NCI-H2196 treated with DMSO at 0.1 percent for 48 hours (cell line): Measurements from ENCODE around the gene GH2.
"Not testable (repeated sequence)": the region's sequence is repeated elsewhere in the genome, so short reads cannot be mapped to it uniquely, and the experiment has no call there.

Experiments
- DNase-seq: peaks from one replicate; lab custom pipeline; 2025; ENCODE audit not compliant: unreplicated experiment; lab: John Stamatoyannopoulos, UW

GH2 gene

DNA sequence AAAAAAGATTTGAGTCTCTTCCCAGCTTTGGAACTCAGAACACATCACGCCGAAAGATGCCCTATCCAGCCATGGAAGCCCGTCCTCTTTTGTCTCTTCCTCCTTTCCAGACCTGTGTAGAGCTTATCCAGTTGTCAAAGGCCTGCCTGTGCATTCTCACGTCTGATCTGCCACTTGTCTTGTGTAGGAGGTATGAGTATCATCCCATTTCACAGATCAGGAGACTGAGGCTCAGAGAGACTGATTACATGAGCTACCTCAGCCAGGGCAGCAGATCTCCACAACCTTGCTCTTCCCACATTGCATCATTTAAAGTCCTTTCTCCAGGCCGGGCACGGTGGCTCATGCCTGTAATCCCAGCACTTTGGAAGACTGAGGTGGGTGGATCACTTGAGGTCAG is 7.1 kb downstream of the GH2 start:
- not testable (repeated sequence) for DNase-seq

DNA sequence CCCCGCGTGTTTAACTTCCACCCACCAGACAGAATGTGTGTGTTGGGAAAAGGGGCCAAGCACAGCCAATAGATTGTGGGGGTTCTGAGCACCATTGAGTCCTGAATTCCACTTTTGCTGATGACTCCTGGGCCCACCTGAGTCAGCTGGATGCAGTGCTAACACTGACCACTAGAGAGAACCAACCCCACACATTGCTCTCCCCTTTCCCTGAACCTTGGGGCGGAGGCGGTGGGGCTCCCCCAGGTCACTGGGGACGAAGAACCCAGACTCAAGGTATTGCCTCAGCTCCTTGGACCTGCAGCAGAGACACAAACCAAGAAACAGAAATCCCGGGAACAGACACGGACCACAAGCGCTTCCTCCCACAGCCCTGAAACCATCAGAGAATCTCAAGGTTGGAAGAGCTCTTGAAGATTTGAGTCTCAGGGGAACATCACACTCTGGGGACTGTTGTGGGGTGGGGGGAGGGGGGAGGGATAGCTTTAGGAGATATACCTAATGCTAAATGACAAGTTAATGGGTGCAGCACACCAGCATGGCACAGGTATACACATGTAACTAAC is 7.6 kb downstream of the GH2 start:
- not testable (repeated sequence) for DNase-seq

DNA sequence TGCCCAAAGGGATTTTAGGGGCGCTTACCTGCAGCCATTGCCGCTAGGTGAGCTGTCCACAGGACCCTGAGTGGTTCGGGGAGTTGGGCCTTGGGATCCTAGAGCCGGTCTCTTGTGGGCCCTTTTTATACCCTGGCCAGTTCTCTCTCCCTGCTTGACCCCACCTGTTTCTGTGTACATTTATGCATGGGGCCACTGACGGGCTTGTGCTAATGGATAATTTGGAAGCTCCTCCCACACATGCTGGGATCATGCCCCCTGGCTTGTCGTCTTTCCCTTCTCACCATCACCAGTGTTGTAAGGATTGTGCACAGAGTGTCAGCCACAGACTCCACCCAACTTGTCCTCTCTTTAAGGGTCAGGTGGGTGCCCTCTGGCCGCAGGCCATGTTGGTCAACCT is 8.2 kb downstream of the GH2 start, which contains the start of gene CSH2:
TSS of gene CSH2 (minus strand) at position 101 of the 400 bp plus-strand sequence. CDS start at position 38, 63 bp downstream.
- not testable (repeated sequence) for DNase-seq

DNA sequence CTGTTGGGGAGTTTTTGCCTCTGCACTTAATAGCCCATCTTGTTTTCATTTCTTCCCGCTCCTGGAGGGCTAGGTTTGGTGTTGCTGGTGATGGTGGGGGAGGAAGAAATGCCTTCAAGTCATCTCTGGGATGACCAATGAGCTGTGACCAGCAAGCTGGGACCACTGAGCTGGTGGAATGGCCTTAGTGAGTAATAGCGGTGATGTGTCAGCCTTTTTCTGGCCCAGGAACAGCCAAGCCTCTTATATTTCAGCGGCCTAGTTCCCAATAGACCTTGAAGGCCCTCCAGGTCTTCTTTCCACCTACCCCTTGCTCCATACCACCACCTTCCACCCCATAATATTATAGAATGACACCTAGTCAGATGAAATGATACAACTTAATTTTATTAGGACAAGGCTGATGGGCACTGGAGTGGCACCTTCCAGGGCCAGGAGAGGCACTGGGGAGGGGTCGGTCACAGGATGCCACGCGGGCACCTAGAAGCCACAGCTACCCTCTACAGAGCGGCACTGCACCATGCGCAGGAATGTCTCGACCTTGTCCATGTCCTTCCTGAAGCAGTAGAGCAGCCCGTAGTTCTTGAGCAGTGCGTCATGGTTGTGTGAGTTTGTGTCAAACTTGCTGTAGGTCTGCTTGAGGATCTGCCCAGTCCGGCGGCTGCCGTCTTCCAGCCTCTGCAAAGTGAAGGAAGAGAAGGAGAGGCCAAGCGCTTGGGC is 9.9 kb downstream of the GH2 start:
- DNase-seq: not testable (repeated sequence)

DNA sequence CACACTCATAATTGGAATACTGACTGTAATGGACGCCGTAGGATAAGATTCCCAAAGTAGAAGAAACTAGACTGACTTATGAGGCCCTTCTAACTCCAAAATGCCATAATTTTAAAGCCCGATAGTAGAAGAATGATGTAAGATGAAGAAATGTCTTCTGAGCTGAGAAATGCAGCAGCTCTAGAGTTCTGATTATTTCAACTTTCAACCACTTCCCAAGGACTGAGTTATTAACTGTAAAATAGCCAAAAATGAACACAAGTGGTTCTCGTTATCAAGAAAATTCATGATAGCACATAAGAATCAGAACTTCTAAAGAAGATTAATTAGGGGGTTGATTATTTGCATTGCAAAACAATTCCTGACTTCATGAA is 11.5 kb downstream of the GH2 start:
- DNase-seq: not testable (repeated sequence)

DNA sequence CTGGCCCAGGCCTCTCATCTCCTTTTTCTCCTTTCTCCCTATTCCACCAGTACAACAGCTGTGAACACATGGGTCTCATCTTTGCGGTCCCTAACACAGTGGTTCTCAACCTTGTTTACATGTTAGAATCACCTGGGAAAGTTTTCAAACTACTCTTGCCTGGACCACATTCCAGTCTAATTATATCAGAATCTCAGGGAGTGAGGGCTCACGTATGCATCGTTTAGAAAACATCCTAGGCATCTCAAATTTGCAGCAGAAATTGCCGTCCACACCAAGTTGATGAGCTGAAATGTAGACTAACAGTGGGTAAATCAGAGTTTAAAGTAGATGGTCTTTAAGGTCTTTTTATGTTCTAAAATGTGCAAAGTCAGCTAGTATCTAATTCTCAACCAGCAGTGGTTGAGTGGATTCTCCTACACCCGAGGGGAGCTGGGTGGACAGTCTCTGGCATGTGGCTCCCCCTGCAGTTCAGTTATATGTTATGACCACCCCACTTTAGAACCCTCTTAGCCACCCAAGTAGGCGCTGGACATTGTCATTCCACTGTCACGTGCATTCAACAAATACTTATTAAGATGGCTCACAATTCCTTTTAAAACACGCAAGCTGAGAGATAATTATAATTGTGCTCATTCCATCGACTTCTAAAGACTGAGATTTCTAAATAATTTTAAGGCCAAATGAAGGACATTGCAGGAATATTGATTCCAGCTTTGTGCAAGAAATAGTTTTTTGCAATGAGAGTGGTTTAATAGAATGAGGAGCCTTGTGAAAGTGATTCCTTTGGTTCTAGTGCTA is 12.1 kb downstream of the GH2 start:
- not testable (repeated sequence) for DNase-seq

DNA sequence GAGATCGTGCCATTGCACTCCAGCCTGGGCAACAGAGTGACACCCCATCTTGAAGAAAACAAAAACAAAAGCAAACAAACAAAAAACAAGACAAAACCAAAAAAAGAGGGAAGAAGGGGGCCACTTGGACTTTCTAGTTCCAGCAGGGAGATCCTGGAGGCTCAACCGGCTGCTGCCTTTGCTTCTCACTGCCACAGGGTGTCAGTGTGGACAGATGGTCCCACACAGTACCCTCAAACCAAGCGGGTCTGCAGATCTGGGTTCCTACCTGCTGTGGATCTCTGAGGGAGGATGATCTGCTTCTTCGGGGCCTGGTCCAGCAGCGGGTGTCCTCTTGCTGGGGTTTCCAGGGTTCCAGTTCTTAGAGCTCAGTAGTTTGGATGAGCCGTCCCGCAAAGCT is 15.1 kb downstream of the GH2 start:
- not testable (repeated sequence) for DNase-seq

DNA sequence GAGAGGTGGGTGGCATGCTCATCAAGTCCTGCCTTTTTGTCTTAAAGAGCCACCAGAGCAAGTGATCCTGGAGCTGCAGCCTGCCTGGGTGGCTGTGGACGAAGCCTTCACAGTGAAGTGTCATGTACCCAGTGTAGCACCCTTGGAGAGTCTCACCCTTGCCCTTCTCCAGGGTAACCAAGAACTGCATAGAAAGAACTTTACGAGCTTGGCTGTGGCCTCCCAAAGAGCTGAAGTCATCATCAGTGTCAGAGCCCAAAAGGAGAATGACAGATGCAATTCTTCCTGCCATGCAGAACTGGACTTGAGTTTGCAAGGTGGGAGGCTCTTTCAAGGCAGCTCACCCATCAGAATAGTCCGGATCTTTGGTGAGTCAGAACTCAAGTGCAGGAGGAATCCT is 22.5 kb downstream of the GH2 start:
- no peak for DNase-seq

DNA sequence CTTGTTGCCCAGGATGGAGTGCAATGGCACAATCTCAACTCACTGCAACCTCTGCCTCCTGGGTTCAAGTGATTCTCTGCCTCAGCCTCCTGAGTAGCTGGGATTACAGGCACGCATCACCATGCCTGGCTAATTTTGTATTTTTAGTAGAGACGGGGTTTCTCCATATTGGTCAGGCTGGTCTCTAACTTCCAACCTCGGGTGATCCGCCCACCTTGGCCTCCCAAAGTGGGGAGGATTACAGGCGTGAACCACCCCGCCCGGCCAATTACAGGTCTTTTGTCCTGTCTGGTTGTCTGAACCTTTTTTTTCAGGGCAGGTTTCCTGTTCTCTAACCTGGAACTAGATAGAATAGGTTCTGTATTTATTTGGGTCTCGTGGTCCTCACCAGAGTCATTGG is 25.3 kb downstream of the GH2 start:
- not testable (repeated sequence) for DNase-seq

DNA sequence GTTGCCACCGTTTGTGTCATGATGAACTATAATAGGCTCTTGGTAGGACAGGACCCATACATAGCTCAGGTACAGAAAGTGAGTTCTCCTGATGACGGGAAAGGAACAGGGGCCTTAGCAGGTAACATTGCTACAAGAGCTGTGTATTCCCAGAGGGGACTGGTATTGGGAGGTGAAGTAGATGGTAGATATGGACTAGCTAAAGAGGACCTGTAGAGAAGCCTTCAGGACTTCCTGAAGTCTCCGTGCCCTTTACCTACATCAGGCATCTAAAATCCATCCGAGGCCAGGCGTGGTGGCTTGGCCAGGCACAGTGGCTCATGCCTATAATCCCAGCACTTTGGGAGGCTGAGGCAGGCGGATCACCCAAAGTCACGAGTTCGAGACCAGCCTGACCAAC is 26.6 kb downstream of the GH2 start:
- no peak for DNase-seq

DNA sequence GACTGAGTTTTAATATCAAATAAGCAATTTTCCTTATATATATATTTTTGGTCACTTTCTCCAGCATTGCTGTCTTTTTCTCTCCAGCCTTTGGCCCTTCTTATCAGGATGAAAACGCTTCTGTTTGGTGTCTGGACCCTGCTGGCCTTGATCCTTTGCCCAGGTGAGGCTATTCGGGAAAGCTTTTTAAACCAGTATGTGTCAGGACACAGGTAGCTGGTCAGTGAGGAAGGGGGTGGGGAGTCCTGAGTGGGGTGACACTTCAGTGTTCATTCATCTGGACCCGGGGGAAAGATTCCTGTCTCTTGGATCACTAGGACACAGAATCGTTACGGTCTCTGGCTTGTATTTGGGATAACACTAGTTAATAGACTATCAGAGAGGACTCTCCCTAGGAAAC is 27.0 kb downstream of the GH2 start:
- no peak for DNase-seq

DNA sequence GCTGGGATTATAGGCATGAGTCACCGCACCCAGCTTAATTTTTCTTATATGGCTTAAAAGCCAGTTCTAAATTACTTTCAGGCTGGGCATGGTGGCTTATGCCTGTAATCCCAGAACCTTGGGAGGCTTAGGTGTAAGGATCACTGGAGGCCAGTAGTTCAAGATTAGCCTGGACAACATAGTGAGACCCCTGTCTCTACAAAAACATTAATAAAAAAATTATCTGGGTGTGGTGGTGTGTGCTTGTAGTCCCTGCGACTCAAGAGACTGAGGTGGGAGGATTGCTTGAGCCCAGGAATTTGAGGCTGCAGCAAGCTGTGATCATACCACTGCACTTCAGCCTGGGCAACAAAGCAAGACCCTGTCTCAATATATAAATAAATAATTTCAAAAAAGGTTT is 28.5 kb downstream of the GH2 start:
- no peak for DNase-seq

DNA sequence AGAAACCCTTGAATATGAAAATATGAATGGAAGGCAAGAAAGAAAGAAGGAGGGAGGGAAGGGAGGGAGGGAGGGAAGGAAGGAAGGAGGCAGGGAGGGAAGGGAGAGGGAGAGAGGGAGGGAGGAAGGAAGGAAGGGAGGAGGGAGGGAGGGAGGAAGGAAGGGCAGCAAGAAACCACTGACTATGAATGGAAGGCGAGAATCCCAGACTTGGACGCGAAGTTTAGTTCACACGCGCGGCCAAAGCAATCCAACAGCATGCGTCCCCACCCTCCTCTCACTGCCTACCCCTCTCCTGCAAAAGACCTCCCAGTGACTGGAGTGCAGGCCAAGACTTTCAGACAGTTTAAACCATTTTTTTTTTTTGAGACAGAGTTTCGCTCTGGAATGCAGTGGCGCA is 31.3 kb downstream of the GH2 start:
- no peak for DNase-seq

DNA sequence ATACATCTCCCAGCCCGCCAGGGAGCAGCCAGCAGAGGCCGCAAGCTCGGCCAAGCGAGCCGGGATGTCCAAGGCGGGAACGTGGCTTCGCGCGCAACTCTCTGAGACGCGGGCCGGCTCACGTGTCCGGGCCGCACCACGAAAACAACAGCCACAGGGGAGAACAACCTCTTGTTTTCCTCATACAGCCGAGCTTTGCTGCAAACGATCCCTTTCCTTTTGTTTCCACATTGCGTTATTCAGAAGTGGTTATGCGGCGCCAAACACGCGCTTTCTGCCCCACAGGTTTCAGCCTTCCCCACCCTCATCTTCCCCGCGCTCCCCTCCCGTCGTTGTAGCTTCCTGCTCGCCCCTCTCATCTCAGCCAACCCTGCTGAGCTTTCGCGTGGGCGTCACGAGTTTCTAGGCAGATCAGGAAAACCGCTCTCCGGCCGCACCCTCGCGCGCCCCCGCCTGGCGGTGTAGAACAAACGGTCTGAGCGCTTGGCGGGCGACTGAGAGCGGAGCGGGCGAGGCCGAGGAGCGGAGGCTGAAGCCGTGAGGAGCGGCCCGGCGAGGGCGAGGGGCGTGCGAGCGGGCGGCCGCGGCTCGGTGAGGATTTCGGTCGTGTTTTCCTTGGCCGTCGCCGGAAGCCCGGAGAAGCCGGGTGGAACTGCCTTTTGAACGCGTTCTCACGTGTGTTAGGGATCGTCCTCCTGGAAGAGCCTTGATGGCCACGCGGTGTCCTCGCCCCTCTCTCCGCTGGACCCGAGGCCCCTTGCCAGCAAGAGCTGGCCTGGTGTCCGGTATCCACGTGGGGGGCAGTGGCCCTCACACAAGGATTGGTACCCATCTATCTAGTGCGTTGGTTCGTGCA is 32.7 kb downstream of the GH2 start:
- no peak for DNase-seq

DNA sequence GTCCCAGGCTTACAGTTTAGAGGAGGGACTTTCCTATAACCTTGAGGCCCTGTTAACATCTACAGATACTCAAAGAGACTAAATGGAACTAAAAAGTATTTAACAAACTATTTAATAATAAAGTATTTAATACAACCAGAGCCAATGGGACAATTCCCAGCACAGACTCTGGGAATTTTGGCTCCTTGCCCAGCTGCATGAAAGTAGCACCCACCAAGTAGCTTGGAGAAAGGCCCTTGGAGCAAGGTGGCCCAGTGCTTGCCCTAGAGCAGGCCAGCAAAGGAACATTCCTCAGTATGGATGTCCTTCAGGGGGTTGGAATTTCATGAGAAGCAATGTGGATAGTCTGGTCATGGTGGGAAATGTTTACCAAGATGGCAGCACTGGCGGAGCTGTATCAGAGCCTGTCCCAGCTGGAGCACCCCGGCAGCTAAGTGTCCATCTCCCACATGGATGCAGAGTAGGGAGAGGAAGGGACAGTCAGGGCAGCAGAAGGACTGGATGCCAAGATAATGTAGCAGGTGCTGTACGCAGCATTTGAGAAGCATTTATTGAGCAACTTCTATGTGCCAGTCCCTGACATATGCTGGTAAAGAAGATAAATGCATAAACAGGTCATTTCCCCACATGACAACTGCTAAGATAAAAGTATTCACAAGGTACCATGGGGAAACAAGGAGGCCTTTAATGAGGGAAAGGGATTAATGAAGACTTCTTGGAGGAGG is 34.1 kb downstream of the GH2 start:
- DNase-seq: no peak

DNA sequence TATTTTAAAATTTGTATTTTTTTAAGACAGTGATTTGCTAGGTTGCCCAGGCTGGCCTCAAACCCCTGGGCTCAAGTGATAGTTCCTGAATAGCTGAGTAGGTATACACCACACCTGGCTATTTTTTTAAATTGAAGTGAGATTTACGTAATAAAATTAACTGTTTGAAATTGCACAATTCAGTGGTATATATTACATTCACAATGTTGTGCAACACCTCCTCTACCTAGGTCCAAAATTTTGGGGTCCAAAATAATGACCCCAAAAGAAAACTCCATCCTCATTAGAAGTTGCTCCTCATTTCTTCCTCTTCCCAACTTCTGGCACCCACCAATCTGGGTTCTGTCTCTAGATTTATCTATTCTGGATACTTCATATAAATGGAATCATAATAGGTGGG is 36.2 kb downstream of the GH2 start:
- no peak for DNase-seq

DNA sequence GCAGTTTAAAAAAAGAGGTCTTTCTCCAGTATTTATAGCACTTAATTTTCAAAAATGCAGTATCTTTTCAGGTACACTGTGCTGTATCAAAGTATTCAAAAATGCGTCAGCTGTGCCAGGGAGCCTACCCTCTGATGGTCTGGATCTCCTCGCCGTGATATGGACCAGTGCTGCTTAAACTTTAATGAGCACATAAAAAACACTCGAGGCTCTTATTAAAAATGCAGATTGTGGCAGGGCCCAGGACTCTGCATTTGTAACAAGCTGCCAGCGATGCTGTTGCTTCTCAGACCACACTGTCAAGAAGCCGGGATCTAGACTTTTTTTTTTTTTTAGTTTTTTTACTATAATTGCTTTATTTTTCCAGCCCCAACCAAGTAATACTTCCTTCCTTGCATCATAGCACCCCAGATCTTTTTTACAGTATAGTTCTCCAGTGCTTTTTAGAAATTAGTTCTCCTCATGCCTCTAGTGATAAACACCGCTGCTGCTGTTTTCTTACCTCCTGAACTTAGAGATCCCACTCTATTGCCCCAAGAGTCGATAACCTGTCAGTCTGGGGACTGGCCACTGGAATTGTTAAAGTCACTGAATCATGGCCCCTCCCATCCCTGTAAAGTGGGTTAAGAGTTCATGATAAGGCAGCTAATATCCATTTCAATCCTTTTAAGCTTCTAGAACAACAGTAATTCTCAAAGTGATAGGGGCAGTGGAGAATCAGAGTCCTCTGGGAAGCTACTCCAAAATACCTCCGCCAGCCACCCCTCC is 37.6 kb downstream of the GH2 start:
- no peak for DNase-seq

DNA sequence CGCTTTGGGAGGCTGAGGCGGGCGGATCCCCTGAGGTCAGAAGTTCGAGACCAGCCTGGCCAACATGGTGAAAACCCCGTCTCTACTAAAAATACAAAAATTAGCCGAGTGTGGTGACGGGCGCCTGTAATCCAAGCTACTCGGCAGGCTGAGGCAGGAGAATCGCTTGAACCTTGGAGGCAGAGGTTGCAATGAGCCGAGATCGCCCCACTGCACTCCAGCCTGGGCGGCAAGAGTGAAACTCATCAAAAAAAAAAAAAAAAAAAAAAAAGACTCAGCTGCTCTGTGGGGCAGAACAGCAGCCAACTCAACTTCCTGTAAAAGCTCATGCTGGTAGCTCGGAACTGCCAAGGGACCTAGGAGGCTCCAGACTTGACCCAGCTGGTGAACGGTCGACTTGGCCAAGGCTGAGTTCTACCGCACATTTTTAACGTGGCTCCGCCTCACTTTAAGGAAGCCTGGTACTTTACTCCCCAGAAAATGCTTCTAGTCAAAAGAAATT is 38.3 kb downstream of the GH2 start:
- DNase-seq: not testable (repeated sequence)

DNA sequence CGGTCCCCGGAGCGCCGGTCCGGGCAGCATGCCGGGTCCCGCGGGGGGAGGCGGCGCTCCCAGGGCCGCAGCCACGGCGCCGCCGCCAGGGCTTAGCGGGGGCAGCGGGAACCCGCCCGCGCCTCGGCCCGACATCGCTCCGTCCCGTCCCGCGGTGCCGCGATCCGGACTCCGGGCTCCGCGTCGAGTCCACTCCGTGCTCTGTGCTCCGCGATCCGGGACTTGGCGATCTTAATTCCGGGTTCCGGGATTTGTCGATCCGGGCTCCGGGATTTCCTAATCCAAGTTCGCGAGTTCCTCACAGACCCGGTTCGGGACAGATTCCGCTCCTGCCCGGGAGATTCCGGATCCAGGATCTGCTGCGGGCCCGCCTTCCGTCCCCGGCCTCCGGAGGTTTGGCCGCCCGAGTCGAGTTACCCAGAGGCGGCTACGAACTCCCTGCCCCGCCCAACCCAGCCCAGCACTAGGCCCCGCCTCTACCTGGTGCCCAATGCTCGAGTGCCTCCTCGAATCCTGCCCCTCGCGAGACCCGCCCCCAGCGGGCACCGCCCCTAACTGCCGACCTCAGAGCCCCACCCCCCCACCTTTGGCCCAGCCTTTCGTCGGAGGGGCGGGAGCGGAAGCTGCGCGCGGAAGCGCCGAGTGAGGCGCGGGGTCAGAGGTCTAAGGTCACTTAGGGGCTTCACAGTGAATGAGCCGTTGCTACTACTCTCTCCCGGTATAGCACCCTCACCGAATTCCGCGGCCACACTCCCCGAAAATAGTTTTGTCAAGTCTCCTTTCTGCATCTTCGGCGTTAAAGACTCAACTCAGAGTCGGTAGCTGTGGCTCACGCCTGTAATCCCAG is 39.0 kb downstream of the GH2 start, which contains the start of gene SMARCD2:
TSS of gene SMARCD2 (minus strand) at position 146 of the 847 bp plus-strand sequence. CDS start at position 135, 11 bp downstream.
- DNase-seq: peak; percentile 97
